GM21423 (cell line): Measurements from ENCODE around the gene AIRE.

Experiments
- ATAC-seq: cut with Tn5 transposase; IDR thresholded peaks from one replicate; pipeline ENCODE4 v1.9.1; 2021; ENCODE audit warnings: mild to moderate bottlenecking, moderate library complexity; ENCODE audit not compliant: unreplicated experiment

The AIRE gene

GRCh38 chr21:44303490-44303981, 17.9 kb downstream of the AIRE start:
- no peak for ATAC-seq

GRCh38 chr21:44304011-44304616, 18.4 kb downstream of the AIRE start:
- no peak for ATAC-seq

- no peak for ATAC-seq
Measured at GRCh38 chr21:44304877-44305293, 19.2 kb downstream of the AIRE start.

- no peak for ATAC-seq
Measured at GRCh38 chr21:44305691-44306090, 20.0 kb downstream of the AIRE start.

GRCh38 chr21:44306936-44307704, 21.4 kb downstream of the AIRE start:
- no peak for ATAC-seq

GRCh38 chr21:44310628-44311507, 25.2 kb downstream of the AIRE start:
- ATAC-seq: no peak

- ATAC-seq: no peak
Measured at GRCh38 chr21:44312089-44312488, 26.4 kb downstream of the AIRE start.

GRCh38 chr21:44312716-44313115, 27.0 kb downstream of the AIRE start:
- ATAC-seq: no peak

GRCh38 chr21:44313451-44313850, 27.8 kb downstream of the AIRE start:
- ATAC-seq: no peak

- ATAC-seq: no peak
Measured at GRCh38 chr21:44314128-44314527, 28.5 kb downstream of the AIRE start.

- no peak for ATAC-seq
Measured at GRCh38 chr21:44314561-44314960, 28.9 kb downstream of the AIRE start.

- ATAC-seq: no peak
Measured at GRCh38 chr21:44315691-44316203, 30.1 kb downstream of the AIRE start.

GRCh38 chr21:44316277-44316900, 30.7 kb downstream of the AIRE start:
- ATAC-seq: no peak

GRCh38 chr21:44317241-44317782, 31.6 kb downstream of the AIRE start:
- ATAC-seq: no peak

- ATAC-seq: no peak
Measured at GRCh38 chr21:44317871-44318270, 32.2 kb downstream of the AIRE start.

GRCh38 chr21:44318489-44319285, 33.0 kb downstream of the AIRE start:
- ATAC-seq: no peak

- no peak for ATAC-seq
Measured at GRCh38 chr21:44319407-44320065, 33.9 kb downstream of the AIRE start.

- no peak for ATAC-seq
Measured at GRCh38 chr21:44320847-44321246, 35.2 kb downstream of the AIRE start.

GRCh38 chr21:44321846-44322450, 36.3 kb downstream of the AIRE start:
- no peak for ATAC-seq
